K562 (cell line): ENCODE data around the gene UBTD1. TPM values are rescaled to one million over a fixed set of nuclear protein-coding genes. Genes with fewer than 3 reads are reported as not detected.

Experiments
- BMI1 ChIP-seq: fragments of 150-350 bp; IDR thresholded peaks from 2 replicates; pipeline ENCODE4 v1.6.1; 2014; ENCODE audit warnings: low read length
- BRF1 ChIP-seq: IDR thresholded peaks from 3 replicates; pipeline ENCODE4 v1.6.1; 2011; ENCODE audit warnings: borderline replicate concordance, mild to moderate bottlenecking; ENCODE audit not compliant: insufficient read length; ENCODE audit errors: extremely low read depth
- RBM14 ChIP-seq: fragments of 200-400 bp; formaldehyde crosslinking; IDR thresholded peaks from 2 replicates; pipeline ENCODE4 v1.6.1; 2018; ENCODE audit warnings: low read depth, mild to moderate bottlenecking, low read length, moderate library complexity, borderline replicate concordance; ENCODE audit not compliant: insufficient read depth
- SIX5 ChIP-seq, 2 experiments: IDR thresholded peaks; 2 replicates each; pipeline ENCODE4 v1.6.1; 2011; ENCODE audit warnings: low read length in 2 of 2, borderline replicate concordance in 1 of 2, low read depth in 1 of 2, mild to moderate bottlenecking in 1 of 2, moderate library complexity in 1 of 2; ENCODE audit not compliant: insufficient read depth in 1 of 2
- SMARCE1 ChIP-seq: fragments of 450-650 bp; IDR thresholded peaks from 2 replicates; pipeline ENCODE4 v1.7.1; 2016; ENCODE audit warnings: mild to moderate bottlenecking
- ZBTB11 ChIP-seq, 3 experiments: fragments of 200-800 bp in 1 of 3; fragments of 250-450 bp in 1 of 3; fragments of 450-650 bp in 1 of 3; sonication (Bioruptor Pico) in 1 of 3; sonication (Bioruptor generic) in 1 of 3; formaldehyde crosslinking in 1 of 3; IDR thresholded peaks; 2 replicates each; pipeline versions ENCODE4 v1.6.1 to v1.8.0; 2016 to 2022; ENCODE audit warnings: mild to moderate bottlenecking in 2 of 3, missing genetic modification characterization in 2 of 3, missing compliant biosample characterization in 1 of 3, moderate library complexity in 1 of 3
- polyA plus RNA-seq, 8 experiments: library from polyadenylated mRNA; depleted of rRNA in 4 of 8; stranded (reverse) in 5 of 8; unstranded in 3 of 8; fragments of >200 nt; fragmentation: Nextera tagmentation in 2 of 8; fragmentation: Illumina TruSeq in 1 of 8; extraction: Ambion mirVana in 2 of 8; extraction: Trizol in 1 of 8; gene quantifications; 2 replicates each; pipeline versions ENCODE4 v1.2.1 to v1.2.3, GENCODE V29; 2011 to 2014; ENCODE audit warnings: inconsistent platforms in 1 of 8, missing spikeins in 1 of 8
- total RNA-seq, 7 experiments: library from RNA; depleted of rRNA in 6 of 7; stranded (reverse); fragments of >200 nt in 6 of 7; fragmentation: Illumina TruSeq in 2 of 7; extraction: Trizol in 2 of 7; gene quantifications; 2 replicates each; pipeline versions ENCODE4 v1.2.1 to v1.2.3, GENCODE V29; 2011 to 2021; ENCODE audit warnings: low replicate concordance in 1 of 7

UBTD1 gene
- total and polyA plus RNA-seq, 9 of the 15 experiments (the other 6 are each of a cell fraction or from before 2014, with no cell fraction given), result 0.08 to 1.6 (median 0.81) TPM; not detected in 1

GRCh38 chr10:97608991-97609561 lies 110.4 kb downstream of the UBTD1 start (continued):
- no peak for TF ChIP-seq ZBTB11 (CRISPR knock-in tag; IDR thresholded peaks at IDR 0.05)
- TF ChIP-seq BRF1, result no peak
- TF ChIP-seq SMARCE1, result no peak
- TF ChIP-seq RBM14, result no peak
- no peak for TF ChIP-seq BMI1
- TF ChIP-seq SIX5 (IDR thresholded peaks at IDR 0.05; ENCODE audit: borderline replicate concordance in 1 of 2, insufficient read depth in 1 of 2, low read depth in 1 of 2, low read length in 2 of 2), result no peak
